HG03558 (cell line): ENCODE measurements around the gene CNTN6.

Experiments used
- ATAC-seq: cut with Tn5 transposase; IDR thresholded peaks from one replicate; pipeline ENCODE4 v1.9.1; 2021; ENCODE audit warnings: moderate number of reproducible peaks; ENCODE audit not compliant: unreplicated experiment; ENCODE audit errors: extremely low read depth

The CNTN6 gene

DNA sequence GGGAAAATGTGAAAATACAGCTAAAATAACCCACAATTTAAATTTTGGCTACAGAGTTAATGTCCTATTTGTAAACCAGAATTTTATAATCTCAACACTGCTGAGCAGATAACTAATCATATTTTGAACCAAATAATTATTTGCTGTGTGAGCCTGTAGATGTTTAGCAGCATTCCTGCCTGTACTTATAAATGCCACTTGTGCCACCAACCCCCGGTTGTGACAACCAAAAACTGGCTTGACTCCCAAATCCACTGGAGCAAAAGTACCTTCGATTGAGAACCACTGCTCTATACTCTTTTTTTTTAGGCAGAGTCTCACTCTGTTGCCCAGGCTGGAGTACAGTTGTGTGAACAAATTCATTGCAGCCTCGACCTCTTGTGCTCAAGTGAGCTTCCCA is 78.5 kb downstream of the CNTN6 start:
- no peak for ATAC-seq

- ATAC-seq: no peak
Observed at GRCh38 chr3:1172644-1173043, 79.8 kb downstream of the CNTN6 start.

DNA sequence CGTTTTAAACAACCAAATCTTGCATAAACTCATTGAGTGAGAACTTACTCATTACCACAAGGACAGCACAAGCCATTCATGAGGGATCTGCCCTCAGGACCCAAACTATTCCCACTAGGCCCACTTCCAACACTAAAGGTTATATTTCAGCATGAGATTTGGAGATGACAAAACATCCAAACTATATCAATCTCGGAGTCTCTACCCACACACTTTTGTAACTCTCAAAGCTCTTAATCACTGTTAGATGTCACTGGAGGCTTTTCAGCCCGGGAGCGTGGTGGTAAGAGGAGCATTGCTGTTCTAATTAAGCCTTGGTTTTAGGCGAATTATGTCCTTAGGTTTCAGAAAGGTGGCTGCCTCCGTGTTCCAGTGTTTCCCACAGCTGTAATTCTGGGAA is 86.3 kb downstream of the CNTN6 start:
- ATAC-seq: no peak

- ATAC-seq: no peak
Observed at GRCh38 chr3:1183320-1184048, 90.7 kb downstream of the CNTN6 start.

- ATAC-seq: no peak
Observed at GRCh38 chr3:1190569-1190968, 97.7 kb downstream of the CNTN6 start.

GRCh38 chr3:1191026-1191425 is 98.2 kb downstream of the CNTN6 start:
- ATAC-seq: no peak

DNA sequence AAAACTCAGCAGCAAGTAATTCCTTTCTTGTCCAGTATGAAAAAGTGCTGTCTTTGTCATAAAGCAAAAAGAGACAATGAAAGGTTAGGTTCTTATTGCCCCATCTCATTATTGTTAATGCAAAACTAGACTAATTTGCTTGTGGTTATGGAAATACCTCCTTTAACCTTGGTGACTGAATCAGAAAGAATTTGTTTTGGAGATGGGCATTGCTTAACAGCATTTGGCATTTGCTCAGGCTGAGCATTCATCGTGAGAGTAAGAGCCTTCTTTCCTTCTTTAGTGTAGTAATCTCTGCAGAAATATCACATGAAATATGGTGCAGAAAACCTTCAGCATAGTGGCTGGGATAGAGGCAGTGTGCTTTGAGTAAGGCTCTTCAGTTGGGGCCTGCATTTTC is 103.1 kb downstream of the CNTN6 start:
- no peak for ATAC-seq

GRCh38 chr3:1197051-1197450 is 104.2 kb downstream of the CNTN6 start:
- no peak for ATAC-seq

GRCh38 chr3:1200371-1200770 is 107.5 kb downstream of the CNTN6 start:
- ATAC-seq: no peak

DNA sequence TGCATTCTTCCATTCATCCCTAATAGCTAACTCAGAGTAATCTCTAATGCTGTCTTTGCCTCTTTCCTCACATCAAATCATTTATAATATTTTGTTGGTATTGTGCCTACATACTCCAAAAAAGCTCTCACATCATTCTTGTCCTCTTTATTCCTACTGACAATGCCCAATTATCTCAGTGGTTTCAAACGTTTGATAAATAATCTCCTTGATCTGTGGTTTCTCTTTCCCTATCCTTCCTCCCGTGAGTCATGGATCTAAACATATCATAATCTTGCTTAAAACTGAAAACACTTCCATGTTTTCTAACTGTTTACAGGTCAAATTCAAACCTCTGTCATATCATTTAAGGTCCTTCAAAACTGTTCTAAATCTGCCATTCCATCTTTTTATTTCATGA is 115.1 kb downstream of the CNTN6 start:
- no peak for ATAC-seq

DNA sequence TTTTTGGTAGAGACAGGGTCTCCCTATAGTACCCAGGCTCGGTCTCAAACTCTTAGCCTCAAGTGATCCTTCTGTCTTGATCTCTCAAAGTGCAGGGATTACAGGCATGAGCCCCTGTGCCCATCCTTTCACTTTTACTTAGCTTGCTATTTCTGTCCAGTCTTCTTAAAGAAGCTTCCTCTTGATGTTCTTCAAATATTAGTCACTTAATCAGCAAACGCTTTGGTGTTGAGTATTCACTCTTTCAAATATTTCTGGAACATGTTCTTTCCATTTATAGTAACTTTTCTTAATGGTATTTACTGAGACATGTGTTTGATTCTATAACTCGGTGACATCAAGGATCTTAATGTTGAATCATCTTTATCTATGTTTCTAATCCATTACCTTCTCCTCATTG is 122.1 kb downstream of the CNTN6 start:
- ATAC-seq: no peak

- ATAC-seq: no peak
Observed at GRCh38 chr3:1216856-1217255, 124.0 kb downstream of the CNTN6 start.

- ATAC-seq: no peak
Observed at GRCh38 chr3:1227111-1227510, 134.3 kb downstream of the CNTN6 start.

GRCh38 chr3:1228289-1228688 is 135.5 kb downstream of the CNTN6 start:
- ATAC-seq: no peak

GRCh38 chr3:1230920-1231319 is 138.1 kb downstream of the CNTN6 start:
- ATAC-seq: no peak

DNA sequence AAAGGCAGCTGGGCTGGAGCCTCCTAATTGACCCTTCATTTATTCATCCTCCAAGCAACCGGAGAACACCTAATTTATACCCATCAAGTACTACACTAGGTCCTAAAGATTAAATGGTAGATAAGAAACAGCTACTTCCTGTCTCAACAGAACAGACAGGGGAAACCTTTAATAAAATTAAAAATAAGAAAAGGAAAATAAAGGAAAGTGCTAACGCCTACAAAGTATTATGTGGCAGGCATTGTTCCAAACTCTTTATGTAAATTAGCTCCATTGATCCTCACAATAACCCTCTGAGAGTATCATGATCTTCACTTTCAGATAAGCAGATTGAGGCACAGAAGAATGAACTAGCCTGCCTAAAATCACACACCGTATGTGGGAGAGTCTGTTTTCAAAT is 139.5 kb downstream of the CNTN6 start:
- no peak for ATAC-seq

DNA sequence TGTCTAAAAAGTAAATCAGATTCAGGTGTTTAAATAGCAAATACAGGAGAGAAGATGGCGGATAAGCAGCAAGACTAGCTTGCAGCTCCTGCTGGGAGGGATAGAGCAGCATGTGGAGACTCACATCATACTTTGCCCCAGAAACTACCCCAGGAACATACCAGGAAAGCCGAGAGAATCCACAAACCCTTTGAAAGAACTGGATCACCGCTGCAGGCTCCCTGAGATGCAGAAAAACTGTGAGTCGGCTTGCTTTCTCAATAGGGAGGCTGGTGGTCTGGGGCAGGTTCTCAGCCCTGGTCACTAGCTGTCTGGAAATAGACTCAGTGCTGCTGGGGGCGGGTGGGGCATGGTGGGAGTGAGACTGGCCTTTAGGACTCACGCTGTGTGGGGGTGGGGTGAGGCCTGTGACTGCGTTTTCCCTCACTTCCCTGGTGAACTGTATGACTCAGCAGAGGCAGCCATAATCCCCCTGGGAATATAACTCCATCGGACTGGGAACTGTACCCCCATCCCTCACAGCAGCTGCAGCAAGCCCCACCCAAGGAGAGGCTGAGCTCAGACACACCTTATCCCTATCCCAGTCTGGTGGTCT is 142.8 kb downstream of the CNTN6 start:
- ATAC-seq: no peak

GRCh38 chr3:1251282-1252060 is 158.6 kb downstream of the CNTN6 start:
- ATAC-seq: no peak

DNA sequence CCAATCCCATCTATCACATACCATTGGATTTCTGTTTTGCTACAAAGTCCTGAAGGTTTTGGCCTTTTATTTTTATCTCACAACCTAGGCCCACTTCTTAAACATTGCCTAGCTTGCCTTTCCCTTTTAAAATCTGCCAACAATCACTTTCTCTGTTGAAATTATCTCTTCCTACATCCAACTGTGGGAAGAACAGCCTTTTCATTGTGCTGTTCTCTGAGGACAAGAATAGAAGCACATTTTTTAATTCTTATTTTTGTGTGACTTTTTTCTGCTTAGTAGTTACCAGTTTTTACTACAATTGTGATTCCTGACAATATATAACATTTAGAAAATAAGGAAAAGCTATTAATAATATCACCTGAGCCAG is 159.2 kb downstream of the CNTN6 start:
- ATAC-seq: no peak

DNA sequence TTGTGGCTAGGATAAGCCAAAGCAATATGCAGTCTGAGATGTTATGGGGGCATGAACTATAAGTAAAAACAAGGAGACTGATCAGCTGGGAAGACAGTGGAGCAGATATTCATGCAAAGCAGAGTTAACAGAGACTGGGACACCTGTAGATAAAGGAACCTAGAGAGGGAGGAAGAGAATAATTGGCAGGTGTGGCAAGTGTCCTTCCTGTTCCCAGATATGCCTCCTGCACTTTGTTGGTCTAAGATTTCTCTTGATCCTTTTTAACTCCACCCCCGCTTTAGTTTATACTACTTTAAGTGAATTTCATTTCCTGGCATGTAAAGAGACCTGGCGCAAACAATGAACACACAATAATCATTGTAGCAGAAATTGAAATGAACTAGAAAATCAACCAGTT is 169.4 kb downstream of the CNTN6 start:
- ATAC-seq: no peak

DNA sequence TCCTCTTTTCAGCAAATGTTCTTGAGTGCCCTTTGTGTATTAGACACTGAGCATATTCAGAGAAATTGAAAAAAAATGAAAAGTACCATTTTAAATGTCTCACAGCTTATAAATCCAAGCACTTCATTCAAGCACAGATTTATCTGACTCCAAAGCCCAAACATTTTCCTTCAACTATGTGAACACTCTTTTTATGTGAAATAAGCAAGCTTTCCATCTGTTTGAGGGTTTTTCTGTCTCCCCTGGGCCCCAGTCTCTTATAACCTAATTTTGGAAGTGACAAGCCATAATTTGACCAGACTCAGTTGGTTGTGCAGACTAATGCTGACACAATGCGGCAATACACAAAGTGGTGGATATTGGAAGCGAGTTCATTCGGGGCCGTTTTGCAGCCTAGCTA is 170.3 kb downstream of the CNTN6 start:
- no peak for ATAC-seq

GRCh38 chr3:1269808-1270207 is 177.0 kb downstream of the CNTN6 start:
- ATAC-seq: no peak
